Endothelial cell of umbilical vein (primary cell): ENCODE data around the gene NTRK2. TPM values are rescaled to one million over a fixed set of nuclear protein-coding genes. Genes with fewer than 3 reads are reported as not detected.

ENCODE experiments used
- BruUV-seq: library from RNA; stranded (reverse); fragments of 400-500 nt; replicated peaks from 2 replicates; lab custom pipeline; 2021; lab: Mats Ljungman, UMichigan
- CTCF ChIA-PET: fragments of 300-600, 350-600 bp; sonication (Branson Sonifier 250); formaldehyde crosslinking; loops from one replicate; lab custom pipeline; 2021; ENCODE audit warnings: antibody characterized with exemption, inconsistent platforms; lab: Charles Lee
- POLR2A ChIA-PET: fragments of 300-600, 350-600 bp; sonication (Branson Sonifier 250); formaldehyde crosslinking; loops from one replicate; lab custom pipeline; 2021; ENCODE audit warnings: antibody characterized with exemption, inconsistent platforms; lab: Charles Lee
- DNase-seq: peaks from one replicate; pipeline ENCODE4 v3.0.0-alpha.2; 2011; ENCODE audit warnings: low read depth, low spot score
- FAIRE-seq: peaks from 2 replicates; lab custom pipeline; 2011; peaks lifted over from hg19 to GRCh38; lab: Jason Lieb, UNC
- H2AFZ ChIP-seq: 2 replicates; pipeline ENCODE4 v1.6.0; 2012; ENCODE audit warnings: low read depth, low read length, control low read depth, inconsistent platforms
- H3K27ac ChIP-seq: 2 replicates; pipeline ENCODE4 v1.5.1; 2011; ENCODE audit warnings: low read depth, mild to moderate bottlenecking, control low read depth, low read length, moderate library complexity; ENCODE audit not compliant: insufficient read depth
- H3K27me3 ChIP-seq, 2 experiments: 2 replicates each; pipeline versions ENCODE4 v1.6.0 to v1.6.1; 2011; ENCODE audit warnings: low read length in 2 of 2, mixed read lengths in 1 of 2; ENCODE audit not compliant: control insufficient read depth in 2 of 2, insufficient read depth in 2 of 2
- H3K36me3 ChIP-seq, 2 experiments: 2 replicates in 1 of 2; 3 replicates in 1 of 2; pipeline ENCODE4 v1.5.1; 2011; ENCODE audit warnings: low read length in 2 of 2, mild to moderate bottlenecking in 1 of 2, moderate library complexity in 1 of 2; ENCODE audit not compliant: control insufficient read depth in 2 of 2, insufficient read depth in 2 of 2; ENCODE audit errors: extremely low read depth in 1 of 2
- H3K4me1 ChIP-seq: 3 replicates; pipeline ENCODE4 v1.5.1; 2011; ENCODE audit warnings: mild to moderate bottlenecking, low read length; ENCODE audit not compliant: control insufficient read depth, insufficient read depth; ENCODE audit errors: extremely low read depth
- H3K4me2 ChIP-seq: 2 replicates; pipeline ENCODE4 v1.6.1; 2011; ENCODE audit warnings: low read length, control low read depth, mixed read lengths; ENCODE audit not compliant: insufficient read depth
- H3K4me3 ChIP-seq, 3 experiments: fragments of 200-600 bp in 1 of 3; sonication (generic), shearing (Covaris generic) in 1 of 3; replicated peaks in 1 of 3; 2 replicates each; pipeline ENCODE4 v1.5.1; 2011 to 2016; ENCODE audit warnings: control low read depth in 3 of 3, low read length in 3 of 3, mild to moderate bottlenecking in 2 of 3, inconsistent platforms in 1 of 3, low read depth in 1 of 3, moderate library complexity in 1 of 3; ENCODE audit not compliant: insufficient read depth in 1 of 3
- H3K79me2 ChIP-seq: 2 replicates; pipeline ENCODE4 v1.6.0; 2012; ENCODE audit warnings: low read length, inconsistent platforms; ENCODE audit not compliant: control insufficient read depth, insufficient read depth
- H3K9ac ChIP-seq: replicated peaks from 2 replicates; pipeline ENCODE3; 2011; ENCODE audit warnings: low read length, control low read depth; ENCODE audit not compliant: insufficient read depth; ENCODE audit errors: extremely low read depth
- H3K9me1 ChIP-seq: replicated peaks from 3 replicates; pipeline ENCODE4 v1.6.0; 2011; ENCODE audit warnings: mild to moderate bottlenecking, low read length; ENCODE audit not compliant: control insufficient read depth, insufficient read depth; ENCODE audit errors: extremely low read depth
- H3K9me3 ChIP-seq: replicated peaks from 2 replicates; pipeline ENCODE4 v1.5.1; 2012; ENCODE audit warnings: low read length, inconsistent platforms; ENCODE audit not compliant: control insufficient read depth, insufficient read depth
- H4K20me1 ChIP-seq: replicated peaks from 2 replicates; pipeline ENCODE3; 2011; ENCODE audit warnings: mild to moderate bottlenecking, low read length; ENCODE audit not compliant: control insufficient read depth, insufficient read depth; ENCODE audit errors: extremely low read depth
- CTCF ChIP-seq, 2 donors: IDR thresholded peaks; 1 replicate in 1 of 2; 2 replicates in 1 of 2; pipeline ENCODE4 v1.5.1; 2011; ENCODE audit warnings: low read length in 2 of 2, mild to moderate bottlenecking in 2 of 2, moderate library complexity in 2 of 2, control low read depth in 1 of 2, inconsistent platforms in 1 of 2, low read depth in 1 of 2; ENCODE audit not compliant: insufficient read depth in 1 of 2; ENCODE audit errors: extremely low read depth in 1 of 2
- EZH2 ChIP-seq: IDR thresholded peaks from 2 replicates; pipeline ENCODE4 v1.6.1; 2012; ENCODE audit warnings: borderline replicate concordance, low read depth, mild to moderate bottlenecking, moderate library complexity, low read length, inconsistent platforms; ENCODE audit not compliant: severe bottlenecking
- FOS ChIP-seq: IDR thresholded peaks from 2 replicates; pipeline ENCODE4 v1.6.1; 2011; ENCODE audit warnings: mild to moderate bottlenecking, low read length, moderate library complexity, borderline replicate concordance; ENCODE audit not compliant: insufficient read depth
- GATA2 ChIP-seq: IDR thresholded peaks from 2 replicates; pipeline ENCODE4 v1.7.0; 2011; ENCODE audit warnings: low read depth, mild to moderate bottlenecking, moderate library complexity, mixed read lengths, low read length; ENCODE audit not compliant: insufficient read length, insufficient read depth
- JUN ChIP-seq: IDR thresholded peaks from 2 replicates; pipeline ENCODE4 v1.6.1; 2011; ENCODE audit warnings: borderline replicate concordance, low read depth; ENCODE audit not compliant: insufficient read length, insufficient read depth
- MAX ChIP-seq: IDR thresholded peaks from 2 replicates; pipeline ENCODE4 v1.6.1; 2011; ENCODE audit not compliant: insufficient read depth, insufficient read length
- MYC ChIP-seq: IDR thresholded peaks from one replicate; pipeline ENCODE4 v1.6.1; 2011; ENCODE audit warnings: mild to moderate bottlenecking, low read depth, low read length
- POLR2A ChIP-seq: IDR thresholded peaks from 2 replicates; pipeline ENCODE4 v1.6.1; 2012; ENCODE audit warnings: low read depth, mild to moderate bottlenecking, control low read depth, low read length
- POLR2AphosphoS5 ChIP-seq: IDR thresholded peaks from 2 replicates; pipeline ENCODE4 v1.6.1; 2012; ENCODE audit warnings: low read depth, mild to moderate bottlenecking, control low read depth, low read length, moderate library complexity; ENCODE audit not compliant: insufficient read depth
- dilution Hi-C: fragments of 300-500 bp; cut with MboI; formaldehyde crosslinking; loops from one replicate; pipeline ENCODE4 v1.15.0; 2019; ENCODE audit warnings: low sequenced_read_pairs; ENCODE audit not compliant: extremely low pct_ligation_motif_present
- intact Hi-C: fragments of 100-400 bp; cut with micrococcal nuclease; formaldehyde crosslinking; loops from one replicate; pipeline ENCODE4 v1.10.0; 2022
- polyA plus RNA-seq, 4 experiments: library from polyadenylated mRNA; depleted of rRNA in 3 of 4; stranded (reverse) in 3 of 4; unstranded in 1 of 4; fragments of >200 nt; gene quantifications; 2 replicates each; pipeline versions ENCODE4 v1.2.1 to v1.2.3, GENCODE V29; 2011 to 2012; ENCODE audit warnings: missing spikeins in 1 of 4
- total RNA-seq: library from RNA; stranded (reverse); gene quantifications from 2 replicates; pipeline ENCODE4 v1.2.3, GENCODE V29; 2021

NTRK2 gene
- total and polyA plus RNA-seq, 2 donors (not counting 3 experiments of a cell fraction or from before 2014, with no cell fraction given), result 0.01 to 0.13 TPM

DNA sequence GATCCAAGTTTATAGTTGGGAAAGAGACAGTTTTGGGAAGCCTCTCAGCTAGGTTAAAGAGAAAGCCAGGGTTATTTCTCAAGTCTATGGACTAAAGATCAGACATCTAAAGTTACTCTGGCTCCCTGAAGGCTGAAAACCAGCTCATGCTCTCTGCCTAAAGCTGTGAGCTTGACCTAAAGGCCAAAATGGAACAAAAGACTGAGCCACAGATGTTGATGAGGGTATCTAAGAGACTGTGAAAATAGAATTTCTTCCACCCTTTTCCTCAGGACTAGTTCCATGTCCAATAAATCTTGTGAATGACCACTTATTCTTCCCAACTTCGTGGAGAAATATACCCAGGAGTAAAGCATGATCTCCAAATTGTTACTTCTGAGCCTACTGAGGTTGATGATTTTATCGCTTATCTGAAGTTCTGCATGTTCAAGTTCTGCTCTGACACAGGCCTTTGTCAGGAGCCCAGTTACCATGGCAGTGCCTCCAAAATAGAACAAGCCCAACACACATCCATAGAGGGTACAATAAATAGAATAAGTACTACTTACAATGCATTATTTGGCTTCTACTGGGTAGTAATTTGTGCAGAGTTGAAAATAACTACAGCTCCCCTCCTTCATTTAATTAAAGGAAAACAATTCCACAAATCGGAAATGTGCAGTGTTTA lies 373.6 kb downstream of the NTRK2 start:
- dilution Hi-C loops, result no loop called here
- no peak for TF ChIP-seq POLR2AphosphoS5
- TF ChIP-seq MYC, result no peak
- TF ChIP-seq FOS, result no peak
- TF ChIP-seq JUN, result no peak
- no peak for TF ChIP-seq POLR2A
- TF ChIP-seq CTCF (IDR thresholded peaks at IDR 0.05; ENCODE audit: extremely low read depth in 1 of 2, insufficient read depth in 1 of 2, low read depth in 1 of 2, low read length in 2 of 2), result no peak
- no peak for TF ChIP-seq EZH2
- TF ChIP-seq MAX, result no peak
- no peak for TF ChIP-seq GATA2
- H3K9ac ChIP-seq, result no peak overlapping the region
- peaks cover 0 to 1% of the 10 kb centered on the region in 2 experiments for H3K27me3 ChIP-seq
- no peaks in the 10 kb centered on the region for H3K79me2 ChIP-seq
- no TSS peak for BruUV-seq
- FAIRE-seq, result no peak
- no peaks in the 10 kb centered on the region for H4K20me1 ChIP-seq
- H3K27ac ChIP-seq, result no peak overlapping the region
- CTCF ChIA-PET, result interaction anchor here (1.5 kb wide), 1 partner anchor 216 kb away, joined by 3 read pairs; no protein-coding TSS in a partner anchor
- H3K4me2 ChIP-seq, result no peak overlapping the region
- no peak overlapping the region for H3K4me3 ChIP-seq
- no peak for DNase-seq
- no peak overlapping the region for H2AFZ ChIP-seq
- POLR2A ChIA-PET, result no interaction called here
- intact Hi-C loops, result no loop called here
- no peaks in the 10 kb centered on the region for H3K36me3 ChIP-seq
- no peaks in the 10 kb centered on the region for H3K9me1 ChIP-seq
- no peaks in the 10 kb centered on the region for H3K9me3 ChIP-seq
- no peaks in the 10 kb centered on the region for H3K4me1 ChIP-seq
